ENCODE results near the gene ARAP2.

The ARAP2 gene

GRCh38 chr4:36111172-36111571, 133.1 kb downstream of the ARAP2 start:
- no peak overlapping the region for H3K4me3 ChIP-seq
- H3K4me1 ChIP-seq = peaks cover 28% of the 10 kb centered on the region
- peak overlapping the region; percentile 48 for H3K4me2 ChIP-seq
- H3K36me3 ChIP-seq = peaks cover 44% of the 10 kb centered on the region
- H3K27me3 ChIP-seq = no peaks in the 10 kb centered on the region
- H3K9ac ChIP-seq = no peak overlapping the region
- H3K27ac ChIP-seq = no peak overlapping the region
- no peaks in the 10 kb centered on the region for H4K20me1 ChIP-seq
- TF ChIP-seq Cebpa-rat (IDR thresholded peaks at IDR 0.05) = no peak
- no peaks in the 10 kb centered on the region for H3K9me3 ChIP-seq

- no peak overlapping the region for H3K27ac ChIP-seq
- no peaks in the 10 kb centered on the region for H4K20me1 ChIP-seq
Observed at GRCh38 chr4:36099509-36099908, 144.8 kb downstream of the ARAP2 start.

GRCh38 chr4:36094995-36095394, 149.3 kb downstream of the ARAP2 start:
- no peaks in the 10 kb centered on the region for H3K9me3 ChIP-seq
- no peaks in the 10 kb centered on the region for H4K20me1 ChIP-seq
- peaks cover 51% of the 10 kb centered on the region for H3K36me3 ChIP-seq
- no peak overlapping the region for H3K4me3 ChIP-seq
- no peaks in the 10 kb centered on the region for H3K27me3 ChIP-seq
- H3K9ac ChIP-seq = no peak overlapping the region
- no peak overlapping the region for H3K27ac ChIP-seq
- no peak for TF ChIP-seq Cebpa-rat (IDR thresholded peaks at IDR 0.05)
- no peak overlapping the region for H3K4me2 ChIP-seq
- H3K4me1 ChIP-seq = no peaks in the 10 kb centered on the region

More at GRCh38 chr4:36099509-36099908, 144.8 kb downstream of the ARAP2 start:
- Histone ChIP-seq H3K4me2 (no peak overlapping the region), H3K4me1 (no peaks in the 10 kb centered on the region), H3K36me3 (peaks cover 47% of the 10 kb centered on the region), H3K9me3 (peaks cover 10% of the 10 kb centered on the region), H3K27me3 (no peaks in the 10 kb centered on the region), H3K9ac (no peak overlapping the region), H3K4me3 (no peak overlapping the region)
- TF ChIP-seq Cebpa-rat (IDR thresholded peaks at IDR 0.05) = no peak

GRCh38 chr4:36091997-36092396, 152.3 kb downstream of the ARAP2 start:
- no peak for TF ChIP-seq Cebpa-rat (IDR thresholded peaks at IDR 0.05)
- no peak overlapping the region for H3K4me3 ChIP-seq
- peaks cover 57% of the 10 kb centered on the region for H3K36me3 ChIP-seq
- H3K9me3 ChIP-seq = no peaks in the 10 kb centered on the region
- no peak overlapping the region for H3K4me2 ChIP-seq
- H3K9ac ChIP-seq = no peak overlapping the region
- no peaks in the 10 kb centered on the region for H3K27me3 ChIP-seq
- no peaks in the 10 kb centered on the region for H3K4me1 ChIP-seq
- no peaks in the 10 kb centered on the region for H4K20me1 ChIP-seq
- H3K27ac ChIP-seq = no peak overlapping the region

- H3K27me3 ChIP-seq = no peaks in the 10 kb centered on the region
- no peaks in the 10 kb centered on the region for H3K4me1 ChIP-seq
- no peak for TF ChIP-seq Cebpa-rat (IDR thresholded peaks at IDR 0.05)
- no peaks in the 10 kb centered on the region for H3K9me3 ChIP-seq
- no peak overlapping the region for H3K4me3 ChIP-seq
- H3K27ac ChIP-seq = no peak overlapping the region
- H3K36me3 ChIP-seq = peaks cover 57% of the 10 kb centered on the region
- H4K20me1 ChIP-seq = no peaks in the 10 kb centered on the region
- H3K9ac ChIP-seq = no peak overlapping the region
- H3K4me2 ChIP-seq = no peak overlapping the region
Observed at GRCh38 chr4:36088542-36088941, 155.8 kb downstream of the ARAP2 start.

- no peak overlapping the region for H3K27ac ChIP-seq
- no peak overlapping the region for H3K4me3 ChIP-seq
- no peaks in the 10 kb centered on the region for H3K4me1 ChIP-seq
- H3K9me3 ChIP-seq = no peaks in the 10 kb centered on the region
- H3K36me3 ChIP-seq = peaks cover 62% of the 10 kb centered on the region
- H3K4me2 ChIP-seq = no peak overlapping the region
- H3K9ac ChIP-seq = no peak overlapping the region
- H3K27me3 ChIP-seq = no peaks in the 10 kb centered on the region
- no peaks in the 10 kb centered on the region for H4K20me1 ChIP-seq
- TF ChIP-seq Cebpa-rat (IDR thresholded peaks at IDR 0.05) = no peak
Observed at GRCh38 chr4:36086261-36086786, 158.0 kb downstream of the ARAP2 start.

- no peaks in the 10 kb centered on the region for H3K27me3 ChIP-seq
- no peaks in the 10 kb centered on the region for H3K4me1 ChIP-seq
- no peaks in the 10 kb centered on the region for H4K20me1 ChIP-seq
- no peak for TF ChIP-seq Cebpa-rat (IDR thresholded peaks at IDR 0.05)
- no peak overlapping the region for H3K27ac ChIP-seq
- no peak overlapping the region for H3K4me2 ChIP-seq
- peaks cover 69% of the 10 kb centered on the region for H3K36me3 ChIP-seq
- no peaks in the 10 kb centered on the region for H3K9me3 ChIP-seq
- no peak overlapping the region for H3K9ac ChIP-seq
- H3K4me3 ChIP-seq = no peak overlapping the region
Observed at GRCh38 chr4:36082817-36083216, 161.5 kb downstream of the ARAP2 start.

- Histone ChIP-seq H3K27ac (no peak overlapping the region), H3K36me3 (peaks cover 82% of the 10 kb centered on the region), H3K9ac (no peak overlapping the region), H3K9me3 (no peaks in the 10 kb centered on the region), H3K4me3 (no peak overlapping the region), H4K20me1 (no peaks in the 10 kb centered on the region), H3K27me3 (no peaks in the 10 kb centered on the region), H3K4me1 (no peaks in the 10 kb centered on the region), H3K4me2 (no peak overlapping the region)
- TF ChIP-seq Cebpa-rat (IDR thresholded peaks at IDR 0.05) = no peak
Observed at GRCh38 chr4:36081185-36081584, 163.1 kb downstream of the ARAP2 start.

GRCh38 chr4:36079666-36080065, 164.6 kb downstream of the ARAP2 start:
- no peak for TF ChIP-seq Cebpa-rat (IDR thresholded peaks at IDR 0.05)
- H4K20me1 ChIP-seq = no peaks in the 10 kb centered on the region
- no peak overlapping the region for H3K4me3 ChIP-seq
- no peaks in the 10 kb centered on the region for H3K27me3 ChIP-seq
- H3K4me1 ChIP-seq = no peaks in the 10 kb centered on the region
- no peak overlapping the region for H3K4me2 ChIP-seq
- no peak overlapping the region for H3K27ac ChIP-seq
- peaks cover 91% of the 10 kb centered on the region for H3K36me3 ChIP-seq
- no peak overlapping the region for H3K9ac ChIP-seq
- H3K9me3 ChIP-seq = no peaks in the 10 kb centered on the region

GRCh38 chr4:36078319-36078718, 166.0 kb downstream of the ARAP2 start:
- H4K20me1 ChIP-seq = no peaks in the 10 kb centered on the region
- H3K27me3 ChIP-seq = no peaks in the 10 kb centered on the region
- TF ChIP-seq Cebpa-rat (IDR thresholded peaks at IDR 0.05) = no peak
- H3K27ac ChIP-seq = no peak overlapping the region
- H3K9ac ChIP-seq = no peak overlapping the region
- peaks cover 90% of the 10 kb centered on the region for H3K36me3 ChIP-seq
- no peak overlapping the region for H3K4me2 ChIP-seq
- no peaks in the 10 kb centered on the region for H3K9me3 ChIP-seq
- no peak overlapping the region for H3K4me3 ChIP-seq
- no peaks in the 10 kb centered on the region for H3K4me1 ChIP-seq

GRCh38 chr4:36072529-36072928, 171.8 kb downstream of the ARAP2 start:
- no peak overlapping the region for H3K4me3 ChIP-seq
- no peak overlapping the region for H3K27ac ChIP-seq
- no peak overlapping the region for H3K9ac ChIP-seq
- no peak overlapping the region for H3K4me2 ChIP-seq
- H3K9me3 ChIP-seq = no peaks in the 10 kb centered on the region
- H3K4me1 ChIP-seq = no peaks in the 10 kb centered on the region
- H3K27me3 ChIP-seq = no peaks in the 10 kb centered on the region
- TF ChIP-seq Cebpa-rat (IDR thresholded peaks at IDR 0.05) = no peak
- H4K20me1 ChIP-seq = no peaks in the 10 kb centered on the region
- peaks cover 77% of the 10 kb centered on the region for H3K36me3 ChIP-seq

Measured in BLaER1 (cell line).